Measurements from ENCODE around the gene HOXB9. TPM values are rescaled to one million over a fixed set of nuclear protein-coding genes. Genes with fewer than 3 reads are reported as not detected.

Gene HOXB9
- total and polyA plus RNA-seq, 9 of the 15 experiments (the other 6 are each of a cell fraction or from before 2014, with no cell fraction given), result 3.1 to 196 (median 77.6) TPM

- TF ChIP-seq NR3C1 (CRISPR knock-in tag; IDR thresholded peaks at IDR 0.05), result peak; percentile 67; the same call in 1 of the 2 replicates
- TF ChIP-seq RHOXF2B (CRISPR knock-in tag; conservative IDR thresholded peaks at IDR 0.05), result no peak
- TF ChIP-seq KDM4B (IDR thresholded peaks at IDR 0.05; ENCODE audit: borderline replicate concordance in 2 of 2, low read depth in 1 of 2), result 0 out of 4 replicates have a peak, but pooled peaks of 1 of the 2 experiments have one; percentile 7
- TF ChIP-seq ZZZ3 (IDR thresholded peaks at IDR 0.05), result no peak
- TF ChIP-seq HDAC1 (IDR thresholded peaks at IDR 0.05), result peak in 1 of 2 experiments; percentile 4; a peak in 1 of 4 replicates
- no peak for TF ChIP-seq NBN (IDR thresholded peaks at IDR 0.05; ENCODE audit: low read depth)
- TF ChIP-seq SMARCB1 (IDR thresholded peaks at IDR 0.05; ENCODE audit: insufficient read length, low read depth), result no peak
- TF ChIP-seq BRCA1 (IDR thresholded peaks at IDR 0.05), result no peak
- TF ChIP-seq BRCA1 (CRISPR knock-in tag; IDR thresholded peaks at IDR 0.05), result no peak
- no peak for TF ChIP-seq REST (IDR thresholded peaks at IDR 0.05; ENCODE audit: borderline replicate concordance)
- peak; percentile 55; the same call in 1 of the 2 replicates for TF ChIP-seq REST (CRISPR knock-in tag; IDR thresholded peaks at IDR 0.05; ENCODE audit: low read depth)
- 0 out of 2 replicates have a peak, but pooled peaks have one; percentile 21 for TF ChIP-seq ZNF282 (CRISPR knock-in tag; IDR thresholded peaks at IDR 0.05)
- 0 out of 2 replicates have a peak, but pooled peaks have one; percentile 58 for TF ChIP-seq ZNF232 (CRISPR knock-in tag; IDR thresholded peaks at IDR 0.05)
- TF ChIP-seq UBTF (IDR thresholded peaks at IDR 0.05; ENCODE audit: borderline replicate concordance in 1 of 2, low read depth in 2 of 2, low read length in 2 of 2), result peak in 1 of 2 experiments; percentile 58; a peak in 2 of 4 replicates
- TF ChIP-seq CBFA2T3 (IDR thresholded peaks at IDR 0.05), result no peak
- peak; percentile 91 to 94 for TF ChIP-seq MLLT1 (IDR thresholded peaks at IDR 0.05)
Measured at GRCh38 chr17:48625495-48626244, 488 bp downstream of the HOXB9 start (continued).

All from K562 (cell line).